HUES64 (cell line): ENCODE results near the gene DNAJC1.
A peak's percentile ranks its signal among the peaks of the same experiment; 100 is the strongest.

Experiments
- H3K27ac ChIP-seq: 2 replicates; pipeline ENCODE4 v1.7.0; 2013; ENCODE audit warnings: low read depth, low read length, inconsistent platforms
- H3K27me3 ChIP-seq: 2 replicates; pipeline ENCODE4 v1.6.1; 2013; ENCODE audit warnings: mild to moderate bottlenecking, low read length; ENCODE audit not compliant: insufficient read depth
- H3K36me3 ChIP-seq: 2 replicates; pipeline ENCODE4 v1.6.1; 2013; ENCODE audit warnings: mild to moderate bottlenecking, low read length; ENCODE audit not compliant: insufficient read depth
- H3K4me1 ChIP-seq: 2 replicates; pipeline ENCODE4 v1.6.1; 2013; ENCODE audit warnings: mild to moderate bottlenecking, low read length, moderate library complexity; ENCODE audit not compliant: insufficient read depth
- H3K4me3 ChIP-seq: 2 replicates; pipeline ENCODE4 v1.5.1; 2013; ENCODE audit warnings: mild to moderate bottlenecking, low read length, moderate library complexity
- H3K9ac ChIP-seq: 2 replicates; pipeline ENCODE4 v1.6.1; 2013; ENCODE audit warnings: mild to moderate bottlenecking, low read depth, low read length
- H3K9me3 ChIP-seq: 2 replicates; pipeline ENCODE4 v1.6.1; 2013; ENCODE audit warnings: low read depth, low read length; ENCODE audit not compliant: insufficient read depth
- WGBS: fragments of 150-250, 120-280 bp; methylation state at CpG from one replicate; pipeline ENCODE4 v1.1.7; 2013; ENCODE audit warnings: missing lambda C conversion rate; 5-methylcytosine and 5-hydroxymethylcytosine counted together

Gene DNAJC1

DNA sequence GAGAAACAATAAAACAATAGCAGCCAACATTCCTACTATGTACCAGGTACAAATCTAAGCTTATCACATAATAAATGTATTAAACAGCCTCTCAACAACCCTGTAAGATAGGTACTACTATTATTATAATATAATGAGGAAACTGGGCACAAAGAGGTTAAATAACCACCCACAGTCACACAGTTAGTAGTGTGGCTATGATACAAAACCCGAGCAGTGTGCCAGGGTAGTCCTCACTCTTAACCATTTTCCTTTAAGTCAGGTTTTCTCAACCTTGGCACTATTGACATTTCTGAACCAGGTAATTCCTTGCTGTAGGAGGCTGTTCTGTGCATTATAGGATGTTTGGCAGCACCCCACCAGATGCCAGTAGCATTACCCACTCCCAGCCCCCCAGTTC, 48.8 kb downstream of the DNAJC1 start:
- Histone ChIP-seq H3K36me3 (no peaks in the 10 kb centered on the region), H3K27me3 (no peaks in the 10 kb centered on the region), H3K9ac (no peak overlapping the region), H3K27ac (no peak overlapping the region), H3K9me3 (no peaks in the 10 kb centered on the region), H3K4me3 (no peak overlapping the region), H3K4me1 (peaks cover 14% of the 10 kb centered on the region)
- WGBS = 100% methylated on average over 1 of the region's 1 CpG

GRCh38 chr10:21954132-21954531, 49.4 kb downstream of the DNAJC1 start:
- Histone ChIP-seq H3K9me3 (no peaks in the 10 kb centered on the region), H3K4me3 (no peak overlapping the region), H3K27me3 (no peaks in the 10 kb centered on the region), H3K4me1 (peaks cover 14% of the 10 kb centered on the region), H3K27ac (no peak overlapping the region), H3K36me3 (no peaks in the 10 kb centered on the region), H3K9ac (no peak overlapping the region)
- 75% methylated on average over 1 of the region's 5 CpGs for WGBS

DNA sequence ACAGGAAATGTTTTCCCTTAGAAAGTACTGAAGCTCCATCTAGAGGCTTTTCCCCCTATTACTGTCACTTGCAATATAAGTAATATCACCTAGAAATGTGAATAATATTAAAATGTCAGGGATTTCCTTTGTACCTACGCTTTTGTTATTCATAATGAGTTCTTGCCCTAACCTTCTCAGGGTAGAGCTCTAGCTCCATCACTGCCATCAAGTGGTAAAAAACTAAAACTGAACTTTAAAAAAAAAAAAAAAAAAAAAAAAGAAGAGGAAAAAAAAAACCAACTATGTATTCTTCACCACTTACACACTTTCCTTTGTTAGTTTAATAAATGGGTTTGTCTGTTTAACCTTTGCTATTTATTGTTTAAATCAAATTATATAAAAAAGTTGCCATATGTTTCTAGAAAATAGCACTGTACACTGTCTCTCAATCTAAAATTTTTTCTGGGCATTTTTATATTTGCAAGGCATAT, 49.9 kb downstream of the DNAJC1 start:
- H3K4me3 ChIP-seq = no peak overlapping the region
- WGBS = no CpG with 5 or more reads among the region's 1 CpG

DNA sequence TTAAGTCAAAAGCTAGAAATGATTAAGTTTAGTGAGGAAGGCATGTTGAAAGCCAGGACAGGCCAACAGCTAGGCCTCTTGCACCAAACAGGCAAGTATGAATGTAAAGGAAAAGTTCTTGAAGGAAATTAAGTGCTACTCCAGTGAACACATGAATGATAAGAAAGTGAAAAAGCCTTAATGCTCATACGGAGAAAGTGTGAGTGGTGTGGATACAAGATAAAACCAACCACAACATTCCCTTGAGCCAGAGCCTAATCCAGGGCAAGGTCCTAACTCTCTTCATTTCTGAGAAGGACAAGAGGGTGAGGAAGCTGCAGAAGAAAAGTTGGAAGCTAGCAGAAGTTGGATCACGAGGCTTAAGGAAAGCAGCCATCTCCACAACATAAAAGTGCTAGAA, 53.0 kb downstream of the DNAJC1 start:
- Histone ChIP-seq H3K9me3 (no peaks in the 10 kb centered on the region), H3K9ac (no peak overlapping the region), H3K36me3 (no peaks in the 10 kb centered on the region), H3K4me3 (no peak overlapping the region), H3K27me3 (no peaks in the 10 kb centered on the region), H3K4me1 (peaks cover 14% of the 10 kb centered on the region), H3K27ac (no peak overlapping the region)
- WGBS = 100% methylated on average over 1 of the region's 2 CpGs

More for the DNA sequence above, 49.9 kb downstream of the DNAJC1 start:
- Histone ChIP-seq H3K36me3 (no peaks in the 10 kb centered on the region), H3K9me3 (no peaks in the 10 kb centered on the region), H3K27ac (no peak overlapping the region), H3K9ac (no peak overlapping the region), H3K27me3 (no peaks in the 10 kb centered on the region), H3K4me1 (peaks cover 14% of the 10 kb centered on the region)

- no peaks in the 10 kb centered on the region for H3K36me3 ChIP-seq
- H3K9me3 ChIP-seq = no peaks in the 10 kb centered on the region
- no peak overlapping the region for H3K27ac ChIP-seq
Observed at GRCh38 chr10:21946946-21947345, 56.6 kb downstream of the DNAJC1 start.

GRCh38 chr10:21944727-21945386, 58.7 kb downstream of the DNAJC1 start:
- Histone ChIP-seq H3K36me3 (no peaks in the 10 kb centered on the region), H3K27me3 (no peaks in the 10 kb centered on the region), H3K9ac (no peak overlapping the region), H3K9me3 (no peaks in the 10 kb centered on the region), H3K4me3 (no peak overlapping the region), H3K4me1 (no peaks in the 10 kb centered on the region), H3K27ac (no peak overlapping the region)
- 80% methylated on average over 1 of the region's 2 CpGs for WGBS

More at GRCh38 chr10:21946946-21947345, 56.6 kb downstream of the DNAJC1 start:
- Histone ChIP-seq H3K4me3 (no peak overlapping the region), H3K4me1 (0 out of 2 replicates have a peak, but pooled peaks cover 3% of the 10 kb centered on the region), H3K27me3 (no peaks in the 10 kb centered on the region), H3K9ac (no peak overlapping the region)

- Histone ChIP-seq H3K9ac (no peak overlapping the region), H3K4me3 (no peak overlapping the region), H3K4me1 (no peaks in the 10 kb centered on the region), H3K9me3 (no peaks in the 10 kb centered on the region), H3K36me3 (no peaks in the 10 kb centered on the region), H3K27ac (no peak overlapping the region), H3K27me3 (no peaks in the 10 kb centered on the region)
- WGBS = 94% methylated on average over 2 of the region's 2 CpGs
Observed at GRCh38 chr10:21943633-21944265, 59.8 kb downstream of the DNAJC1 start.

GRCh38 chr10:21935439-21936023, 68.0 kb downstream of the DNAJC1 start:
- H3K9ac ChIP-seq = no peak overlapping the region
- no CpG with 5 or more reads among the region's 1 CpG for WGBS
- H3K27ac ChIP-seq = no peak overlapping the region
- no peak overlapping the region for H3K4me3 ChIP-seq
- 0 out of 2 replicates have a peak, but pooled peaks cover 3% of the 10 kb centered on the region for H3K36me3 ChIP-seq
- H3K27me3 ChIP-seq = no peaks in the 10 kb centered on the region
- H3K4me1 ChIP-seq = no peaks in the 10 kb centered on the region
- H3K9me3 ChIP-seq = peaks cover 22% of the 10 kb centered on the region

DNA sequence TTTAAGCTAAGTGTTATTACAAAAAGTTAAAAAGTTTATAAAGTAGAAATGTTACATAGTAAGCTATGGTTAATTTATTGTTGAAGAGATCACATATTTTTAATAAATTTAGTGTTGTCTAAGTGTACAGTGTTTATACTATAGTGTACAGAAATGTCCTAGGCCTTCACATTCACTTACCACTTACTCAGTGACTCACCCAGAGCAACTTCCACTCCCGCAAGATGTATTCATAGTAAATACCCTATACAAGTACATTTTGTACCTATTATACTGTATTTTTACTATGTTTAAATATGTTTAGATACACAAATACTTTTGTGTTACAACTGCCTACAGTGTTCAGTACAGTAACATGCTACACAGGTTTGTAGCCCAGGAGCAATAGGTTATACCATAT, 69.2 kb downstream of the DNAJC1 start:
- H3K36me3 ChIP-seq = 0 out of 2 replicates have a peak, but pooled peaks cover 3% of the 10 kb centered on the region
- no peak overlapping the region for H3K4me3 ChIP-seq
- H3K9me3 ChIP-seq = peaks cover 22% of the 10 kb centered on the region
- WGBS = 100% methylated on average over 1 of the region's 1 CpG
- H3K27ac ChIP-seq = no peak overlapping the region
- no peaks in the 10 kb centered on the region for H3K27me3 ChIP-seq
- peaks cover 3% of the 10 kb centered on the region; the same call in 1 of the 2 replicates for H3K4me1 ChIP-seq
- H3K9ac ChIP-seq = no peak overlapping the region

DNA sequence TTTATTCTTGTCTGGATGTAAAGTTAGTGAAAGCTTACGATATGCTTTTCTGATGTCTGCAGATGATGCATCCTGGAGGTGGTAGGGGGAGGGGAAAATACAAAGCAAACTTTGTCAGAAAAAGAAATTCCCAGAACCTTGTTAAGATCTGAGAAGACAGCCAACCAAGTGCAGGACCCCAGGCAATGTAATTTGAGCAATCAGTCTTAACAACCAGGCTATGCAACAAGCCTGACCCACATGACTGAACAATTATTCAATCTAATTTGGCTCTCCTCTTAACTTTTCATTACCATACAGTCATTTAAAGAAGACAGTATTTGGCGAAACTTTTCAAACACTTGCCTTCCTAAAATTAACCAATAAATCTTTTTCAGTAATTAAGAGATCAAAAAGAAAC, 74.5 kb downstream of the DNAJC1 start:
- Histone ChIP-seq H3K9ac (no peak overlapping the region), H3K4me3 (peak overlapping the region; percentile 8; the same call in 1 of the 2 replicates), H3K27ac (no peak overlapping the region), H3K36me3 (no peaks in the 10 kb centered on the region), H3K9me3 (no peaks in the 10 kb centered on the region), H3K27me3 (no peaks in the 10 kb centered on the region), H3K4me1 (peaks cover 29% of the 10 kb centered on the region; the same call in 1 of the 2 replicates)
- 76% methylated on average over 2 of the region's 2 CpGs for WGBS

GRCh38 chr10:21927631-21928353, 75.7 kb downstream of the DNAJC1 start:
- Histone ChIP-seq H3K27me3 (no peaks in the 10 kb centered on the region), H3K27ac (no peak overlapping the region), H3K4me3 (no peak overlapping the region), H3K9me3 (no peaks in the 10 kb centered on the region), H3K36me3 (no peaks in the 10 kb centered on the region), H3K9ac (peak overlapping the region; percentile 38; the same call in 1 of the 2 replicates), H3K4me1 (peaks cover 29% of the 10 kb centered on the region; the same call in 1 of the 2 replicates)
- WGBS = 95% methylated on average over 4 of the region's 4 CpGs
